Left ventricle myocardium inferior (tissue), 1 donor: Measurements from ENCODE around the gene TOMM5. TPM values are rescaled to one million over a fixed set of nuclear protein-coding genes. Genes with fewer than 3 reads are reported as not detected.

Source experiments
- DNase-seq: peaks from one replicate; pipeline ENCODE4 v3.0.0-alpha.2; 2020
- H3K27ac ChIP-seq: fragments of 200-600 bp; replicated peaks from 2 replicates; pipeline ENCODE4 v1.8.0; 2021
- H3K27me3 ChIP-seq: fragments of 200-600 bp; 2 replicates; pipeline ENCODE4 v1.8.0; 2021; ENCODE audit warnings: low read depth
- H3K36me3 ChIP-seq: fragments of 200-600 bp; 2 replicates; pipeline ENCODE4 v1.8.0; 2021
- H3K4me1 ChIP-seq: fragments of 200-600 bp; 2 replicates; pipeline ENCODE4 v1.8.0; 2021
- H3K4me3 ChIP-seq: fragments of 200-600 bp; 2 replicates; pipeline ENCODE4 v1.8.0; 2021; ENCODE audit warnings: mild to moderate bottlenecking, moderate library complexity
- H3K9me3 ChIP-seq: fragments of 200-600 bp; replicated peaks from 2 replicates; pipeline ENCODE4 v1.8.0; 2021
- intact Hi-C: fragments of 100-400 bp; cut with micrococcal nuclease; formaldehyde crosslinking; loops from one replicate; pipeline ENCODE4 v1.11.0; 2022
- total RNA-seq: library from RNA; stranded (reverse); fragmentation: NEBNext Ultra II Directional; extraction: Animal tissue kit (Norgen Biotek cat#: 25700); gene quantifications from one replicate; pipeline ENCODE4 v1.2.1, GENCODE V29; 2021
- TF ChIP-seq, protein P1 (sequence below): fragments of 200-600 bp; IDR thresholded peaks from 2 replicates; pipeline ENCODE4 v1.8.0; 2021; ENCODE audit warnings: antibody characterized with exemption, mild to moderate bottlenecking, borderline replicate concordance
- donor health status: DM: no; HTN: yes; CAD: no; lungs with severe emphysema.

TOMM5 gene
- total RNA-seq, 1 donor from 2014 or later: 56.4 TPM

DNA sequence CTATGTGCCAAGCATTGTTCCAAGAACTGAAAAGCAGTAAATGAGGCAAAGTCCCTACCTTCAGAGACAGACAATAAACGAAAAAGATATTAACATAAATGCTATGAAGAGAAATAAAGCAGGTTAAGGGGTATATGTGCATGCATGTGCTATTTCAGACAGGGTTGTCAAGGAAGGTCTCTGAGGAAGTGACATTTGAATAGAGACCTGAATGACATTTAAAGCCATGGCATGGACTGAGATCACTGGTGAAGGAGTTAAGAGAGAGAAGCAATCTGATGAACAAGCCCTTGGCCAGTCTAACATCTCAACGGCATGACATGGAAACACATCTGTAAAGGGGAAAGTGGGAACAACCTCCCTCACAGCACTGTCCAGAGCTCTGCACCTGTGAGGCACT is 30.7 kb downstream of the TOMM5 start:
- Histone ChIP-seq H3K4me1 (no peaks in the 10 kb centered on the region), H3K27ac (no peak overlapping the region), H3K9me3 (no peaks in the 10 kb centered on the region), H3K27me3 (no peaks in the 10 kb centered on the region), H3K4me3 (no peak overlapping the region), H3K36me3 (no peaks in the 10 kb centered on the region)
- intact Hi-C loops: no loop called here
- DNase-seq: no peak
- TF ChIP-seq, protein P1, sequence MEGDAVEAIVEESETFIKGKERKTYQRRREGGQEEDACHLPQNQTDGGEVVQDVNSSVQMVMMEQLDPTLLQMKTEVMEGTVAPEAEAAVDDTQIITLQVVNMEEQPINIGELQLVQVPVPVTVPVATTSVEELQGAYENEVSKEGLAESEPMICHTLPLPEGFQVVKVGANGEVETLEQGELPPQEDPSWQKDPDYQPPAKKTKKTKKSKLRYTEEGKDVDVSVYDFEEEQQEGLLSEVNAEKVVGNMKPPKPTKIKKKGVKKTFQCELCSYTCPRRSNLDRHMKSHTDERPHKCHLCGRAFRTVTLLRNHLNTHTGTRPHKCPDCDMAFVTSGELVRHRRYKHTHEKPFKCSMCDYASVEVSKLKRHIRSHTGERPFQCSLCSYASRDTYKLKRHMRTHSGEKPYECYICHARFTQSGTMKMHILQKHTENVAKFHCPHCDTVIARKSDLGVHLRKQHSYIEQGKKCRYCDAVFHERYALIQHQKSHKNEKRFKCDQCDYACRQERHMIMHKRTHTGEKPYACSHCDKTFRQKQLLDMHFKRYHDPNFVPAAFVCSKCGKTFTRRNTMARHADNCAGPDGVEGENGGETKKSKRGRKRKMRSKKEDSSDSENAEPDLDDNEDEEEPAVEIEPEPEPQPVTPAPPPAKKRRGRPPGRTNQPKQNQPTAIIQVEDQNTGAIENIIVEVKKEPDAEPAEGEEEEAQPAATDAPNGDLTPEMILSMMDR: no peak

DNA sequence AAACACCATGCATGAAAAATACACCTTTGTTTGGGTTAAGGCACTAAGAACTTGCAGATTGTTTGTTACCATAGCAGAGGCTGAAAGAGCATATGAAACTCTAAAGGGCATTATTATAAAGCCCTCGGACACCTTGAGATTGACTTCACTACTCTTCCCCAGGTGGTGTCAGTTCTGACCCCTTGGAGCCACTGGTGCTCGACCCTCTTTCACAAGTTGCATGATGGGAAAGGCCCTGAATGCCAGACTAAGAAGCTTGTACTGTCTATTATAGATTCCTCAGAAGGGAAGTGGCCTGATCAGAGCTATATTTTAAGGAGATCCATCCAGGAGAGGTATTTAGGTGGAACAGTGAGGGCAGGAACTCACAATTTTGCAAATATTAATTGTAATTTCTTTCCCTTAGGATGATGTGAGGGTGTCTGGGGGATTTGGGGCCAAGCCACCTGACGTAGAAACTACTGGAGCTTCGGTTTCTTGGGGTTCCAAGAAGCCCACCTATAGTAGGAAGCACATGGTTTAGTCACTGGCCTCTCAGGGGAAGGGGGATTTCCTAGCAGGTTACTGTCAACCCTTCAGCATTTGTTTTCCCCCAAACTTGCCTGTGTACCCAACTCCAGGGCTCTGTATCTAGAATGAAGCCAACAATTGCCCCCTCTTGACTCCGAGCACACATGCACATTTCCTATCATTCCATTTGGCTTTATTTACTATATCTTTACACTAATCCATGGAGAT is 32.4 kb downstream of the TOMM5 start:
- H3K27ac ChIP-seq: no peak overlapping the region
- no peaks in the 10 kb centered on the region for H3K27me3 ChIP-seq
- TF ChIP-seq, protein P1: no peak
- no peaks in the 10 kb centered on the region for H3K4me1 ChIP-seq
- no peaks in the 10 kb centered on the region for H3K9me3 ChIP-seq
- intact Hi-C loops: no loop called here
- no peaks in the 10 kb centered on the region for H3K36me3 ChIP-seq
- no peak overlapping the region for H3K4me3 ChIP-seq
- DNase-seq: no peak

DNA sequence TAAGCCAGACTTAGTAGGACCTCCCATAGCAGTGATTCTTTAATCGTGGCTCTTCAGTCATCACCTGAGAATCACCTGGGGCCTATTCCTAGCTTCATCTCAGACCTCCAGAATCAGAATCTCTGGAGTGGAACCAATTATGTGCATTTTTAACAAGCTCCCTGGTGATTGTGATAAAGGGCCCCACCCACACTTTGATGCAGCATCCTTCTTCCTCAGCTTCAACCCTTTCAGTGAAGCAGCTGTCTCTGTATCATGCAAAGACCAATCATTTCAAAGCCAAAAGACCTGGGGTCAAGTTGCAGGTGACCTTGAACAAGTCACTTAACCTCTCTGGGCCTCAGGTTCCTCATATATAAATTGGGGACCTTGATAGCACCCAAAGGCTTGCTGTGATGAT is 33.3 kb downstream of the TOMM5 start:
- no peak overlapping the region for H3K27ac ChIP-seq
- no peak for DNase-seq
- H3K4me1 ChIP-seq: no peaks in the 10 kb centered on the region
- no peaks in the 10 kb centered on the region for H3K27me3 ChIP-seq
- no peak overlapping the region for H3K4me3 ChIP-seq
- intact Hi-C loops: no loop called here
- TF ChIP-seq, protein P1: no peak
- no peaks in the 10 kb centered on the region for H3K36me3 ChIP-seq
- no peaks in the 10 kb centered on the region for H3K9me3 ChIP-seq

DNA sequence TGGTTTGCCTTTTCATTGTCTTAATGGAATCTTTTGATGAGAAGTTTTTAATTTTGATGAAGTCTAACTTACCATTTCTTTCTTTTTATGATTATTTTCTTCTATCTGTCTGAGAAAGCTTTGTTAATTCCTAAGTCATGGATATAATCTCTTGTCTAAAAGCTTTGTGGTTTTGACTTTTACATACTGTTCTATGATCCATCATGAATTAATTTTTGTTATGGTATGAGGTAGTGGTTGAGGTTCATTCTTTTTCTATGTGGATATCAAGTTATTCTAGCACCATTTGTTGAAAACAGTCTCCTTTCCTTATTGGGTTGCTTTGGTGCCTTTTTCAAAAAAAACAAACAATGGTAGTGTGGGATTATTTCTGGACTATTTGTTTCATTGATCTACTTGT is 36.6 kb downstream of the TOMM5 start:
- intact Hi-C loops: no loop called here
- Histone ChIP-seq H3K9me3 (no peaks in the 10 kb centered on the region), H3K27me3 (no peaks in the 10 kb centered on the region), H3K4me1 (no peaks in the 10 kb centered on the region), H3K27ac (no peak overlapping the region), H3K4me3 (no peak overlapping the region), H3K36me3 (no peaks in the 10 kb centered on the region)
- no peak for DNase-seq
- TF ChIP-seq, protein P1: no peak

DNA sequence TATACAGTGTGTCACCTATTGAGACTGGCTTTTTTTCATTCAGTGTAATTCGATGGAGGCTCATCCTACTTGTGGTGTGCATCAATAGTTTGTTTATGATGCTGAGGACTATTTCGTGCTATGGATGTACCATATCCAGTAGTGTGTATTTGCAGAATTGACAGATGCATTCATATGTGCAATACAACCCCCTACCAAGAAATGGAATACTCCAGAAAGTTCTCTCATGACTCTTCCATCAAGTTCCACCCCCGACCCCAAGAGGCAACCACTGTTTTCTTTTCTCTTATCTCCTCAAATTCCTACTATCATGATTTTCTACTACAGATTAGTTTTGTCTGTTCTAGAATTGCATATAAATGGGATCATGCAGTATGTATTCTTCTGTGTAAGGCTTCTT is 38.1 kb downstream of the TOMM5 start:
- H3K4me3 ChIP-seq: no peak overlapping the region
- TF ChIP-seq, protein P1: no peak
- no peaks in the 10 kb centered on the region for H3K27me3 ChIP-seq
- intact Hi-C loops: no loop called here
- no peaks in the 10 kb centered on the region for H3K9me3 ChIP-seq
- no peaks in the 10 kb centered on the region for H3K36me3 ChIP-seq
- DNase-seq: no peak
- no peak overlapping the region for H3K27ac ChIP-seq
- no peaks in the 10 kb centered on the region for H3K4me1 ChIP-seq
